ENCODE measurements around the gene HTR3A.

GRCh38 chr11:113991170-113991569 is 16.3 kb downstream of the HTR3A start:
- TF ChIP-seq CTCF (IDR thresholded peaks at IDR 0.05): no peak
- TF ChIP-seq POLR2A (IDR thresholded peaks at IDR 0.05): no peak
